GM12875 (cell line): ENCODE results near the gene ARRB1.
A peak's percentile ranks its signal among the peaks of the same experiment; 100 is the strongest.

ENCODE experiments used
- H3K4me3 ChIP-seq: one replicate; pipeline ENCODE4 v1.5.1; 2011; ENCODE audit warnings: low read depth, low read length, control low read depth
- CTCF ChIP-seq: IDR thresholded peaks from 2 replicates; pipeline ENCODE4 v1.5.1; 2011; ENCODE audit warnings: low read depth, mild to moderate bottlenecking, control low read depth, inconsistent platforms, low read length, moderate library complexity, borderline replicate concordance; ENCODE audit not compliant: insufficient read depth

ARRB1 gene

GRCh38 chr11:75242722-75243600 lies 108.5 kb downstream of the ARRB1 start:
- H3K4me3 ChIP-seq: no peak overlapping the region
- TF ChIP-seq CTCF: no peak

- no peak for TF ChIP-seq CTCF
- peak overlapping the region; percentile 41 for H3K4me3 ChIP-seq
Measured at GRCh38 chr11:75241906-75242644, 109.4 kb downstream of the ARRB1 start.

DNA sequence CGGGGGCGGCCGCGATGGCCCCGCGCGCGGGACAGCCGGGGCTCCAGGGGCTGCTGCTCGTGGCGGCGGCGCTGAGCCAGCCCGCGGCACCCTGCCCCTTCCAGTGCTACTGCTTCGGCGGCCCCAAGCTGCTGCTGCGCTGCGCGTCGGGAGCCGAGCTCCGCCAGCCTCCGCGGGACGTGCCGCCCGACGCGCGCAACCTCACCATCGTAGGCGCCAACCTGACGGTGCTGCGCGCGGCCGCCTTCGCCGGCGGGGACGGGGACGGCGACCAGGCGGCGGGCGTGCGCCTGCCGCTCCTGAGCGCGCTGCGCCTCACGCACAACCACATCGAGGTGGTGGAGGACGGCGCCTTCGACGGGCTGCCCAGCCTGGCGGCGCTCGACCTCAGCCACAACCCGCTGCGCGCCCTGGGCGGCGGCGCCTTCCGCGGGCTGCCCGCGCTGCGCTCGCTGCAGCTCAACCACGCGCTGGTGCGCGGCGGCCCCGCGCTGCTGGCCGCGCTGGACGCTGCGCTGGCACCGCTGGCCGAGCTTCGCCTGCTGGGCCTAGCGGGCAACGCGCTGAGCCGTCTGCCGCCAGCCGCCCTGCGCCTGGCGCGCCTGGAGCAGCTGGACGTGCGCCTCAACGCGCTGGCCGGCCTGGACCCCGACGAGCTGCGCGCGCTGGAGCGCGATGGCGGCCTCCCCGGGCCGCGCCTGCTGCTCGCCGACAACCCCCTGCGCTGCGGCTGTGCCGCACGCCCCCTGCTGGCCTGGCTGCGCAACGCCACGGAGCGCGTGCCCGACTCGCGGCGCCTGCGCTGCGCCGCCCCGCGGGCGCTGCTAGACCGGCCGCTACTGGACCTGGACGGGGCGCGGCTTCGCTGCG lies 110.2 kb downstream of the ARRB1 start:
- H3K4me3 ChIP-seq: peak overlapping the region; percentile 41
- peak; percentile 96 for TF ChIP-seq CTCF

DNA sequence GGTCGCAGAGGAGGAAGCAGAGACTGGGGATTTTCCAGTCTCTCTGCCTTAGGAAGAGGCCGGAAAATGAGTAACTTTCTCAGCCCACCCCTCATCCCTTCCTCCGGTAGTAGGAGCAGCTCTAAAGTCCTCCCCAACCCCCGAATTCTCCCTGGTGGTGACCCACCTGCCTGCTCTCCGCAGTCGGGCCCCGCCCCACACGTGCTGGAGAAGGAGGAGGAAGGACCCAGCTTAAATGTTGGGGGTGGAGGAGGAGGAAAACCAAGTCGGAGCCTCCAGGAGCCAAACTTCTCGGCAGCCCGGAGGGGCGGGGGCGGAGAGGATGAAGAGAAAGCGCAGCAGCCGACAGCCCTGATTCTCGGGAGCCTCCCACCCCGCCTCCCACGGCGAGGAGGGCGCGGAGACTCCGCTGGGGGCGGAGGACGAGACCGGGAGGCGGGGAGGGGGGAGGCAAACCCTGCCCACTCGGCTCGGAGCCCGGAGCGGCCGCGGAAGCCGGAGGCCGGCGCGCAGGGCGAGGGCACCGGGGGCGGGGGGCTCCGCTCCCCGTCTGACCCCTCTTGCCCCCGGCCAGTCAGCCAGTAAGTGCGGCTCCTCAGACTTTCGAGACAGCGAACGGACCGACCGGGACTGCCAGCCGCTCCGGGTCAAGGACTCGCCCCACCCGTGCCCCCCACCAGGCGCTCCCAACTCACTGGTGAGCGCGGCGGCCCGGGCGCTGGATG lies 111.0 kb downstream of the ARRB1 start, which contains the start of gene TPBGL:
TPBGL (plus strand) TSS at position 464 of the 725 bp plus-strand sequence. CDS start 276 bp downstream, outside the sequence.
- no peak for TF ChIP-seq CTCF
- H3K4me3 ChIP-seq: no peak within 1 kb of the TSS

GRCh38 chr11:75239531-75240290 lies 111.8 kb downstream of the ARRB1 start:
- H3K4me3 ChIP-seq: no peak overlapping the region
- TF ChIP-seq CTCF: no peak
